Activated CD8-positive, alpha-beta memory T cell treated with anti-CD3 and anti-CD28 coated beads, Interleukin-2, amount 10 ng/mL, durations not matched to agents 7 days and 5 days (primary cell): ENCODE measurements around the gene PLSCR3. TPM values are rescaled to one million over a fixed set of nuclear protein-coding genes. Genes with fewer than 3 reads are reported as not detected.

Source experiments
- ATAC-seq: fragments of 150-1000 bp; cut with Tn5 transposase; one replicate; pipeline ENCODE4 v1.10.0; 2021; ENCODE audit warnings: moderate library complexity
- CTCF ChIA-PET: fragments of 350-600 bp; sonication (Branson Sonifier 250); formaldehyde crosslinking; loops from one replicate; lab custom pipeline; 2021; ENCODE audit warnings: antibody characterized with exemption; lab: Charles Lee
- DNase-seq: peaks from one replicate; pipeline ENCODE4 v3.0.0-alpha.2; 2020
- H3K27ac Mint-ChIP-seq: one replicate; pipeline ENCODE4 v1.8.0; 2021; ENCODE audit warnings: mild to moderate bottlenecking, mixed read lengths
- H3K27me3 Mint-ChIP-seq: one replicate; pipeline ENCODE4 v1.8.0; 2021; ENCODE audit warnings: mixed read lengths
- H3K36me3 Mint-ChIP-seq: one replicate; pipeline ENCODE4 v1.8.0; 2021; ENCODE audit warnings: mild to moderate bottlenecking, mixed read lengths
- H3K4me1 Mint-ChIP-seq: one replicate; pipeline ENCODE4 v1.8.0; 2021; ENCODE audit warnings: mixed read lengths
- H3K4me3 Mint-ChIP-seq: one replicate; pipeline ENCODE4 v1.8.0; 2021; ENCODE audit warnings: mild to moderate bottlenecking, moderate library complexity, mixed read lengths
- H3K9me3 Mint-ChIP-seq: one replicate; pipeline ENCODE4 v1.8.0; 2022; ENCODE audit warnings: low read depth, mixed read lengths
- total RNA-seq, 2 experiments: library from RNA; stranded (reverse); gene quantifications; one replicate each; pipeline ENCODE4 v1.2.3, GENCODE V29; 2021

PLSCR3 gene
- total RNA-seq, 2 experiments from 2014 or later = 65.5 to 74.2 TPM

- Mint-ChIP-seq H3K4me3 (no peak overlapping the region), H3K4me1 (no peaks in the 10 kb centered on the region), H3K27me3 (no peaks in the 10 kb centered on the region), H3K9me3 (no peaks in the 10 kb centered on the region), H3K27ac (no peak overlapping the region), H3K36me3 (no peaks in the 10 kb centered on the region)
- no peak for DNase-seq
- CTCF ChIA-PET = interaction anchor here (1.1 to 3.6 kb wide), 4 partner anchors 16 to 124 kb away, joined by 3 to 13 read pairs (median 4); partner anchors contain the start of gene CHRNB1
- ATAC-seq = no peak
Measured at GRCh38 chr17:7421186-7421585, 26.9 kb upstream of the PLSCR3 start.

- no peak within 1 kb of the TSS for H3K27ac Mint-ChIP-seq
- H3K27me3 Mint-ChIP-seq = no peaks in the 10 kb centered on the region
Measured at GRCh38 chr17:7419819-7420610, 25.7 kb upstream of the PLSCR3 start, which contains the start of gene SPEM1. Gene SPEM1 (plus strand): TSS chr17:7420324. CDS start chr17:7420385, 61 bp downstream.

GRCh38 chr17:7418472-7419152 lies 24.3 kb upstream of the PLSCR3 start:
- Mint-ChIP-seq H3K27me3 (no peaks in the 10 kb centered on the region), H3K36me3 (no peaks in the 10 kb centered on the region), H3K4me3 (no peak overlapping the region), H3K9me3 (no peaks in the 10 kb centered on the region), H3K27ac (no peak overlapping the region), H3K4me1 (no peaks in the 10 kb centered on the region)
- ATAC-seq (no peak), DNase-seq (no peak)
- CTCF ChIA-PET = interaction anchor here (3.6 kb wide), 1 partner anchor 62 kb away, joined by 13 read pairs; no protein-coding TSS in a partner anchor

More at GRCh38 chr17:7419819-7420610, 25.7 kb upstream of the PLSCR3 start, which contains the start of gene SPEM1:
- Mint-ChIP-seq H3K4me1 (no peaks in the 10 kb centered on the region), H3K36me3 (no peaks in the 10 kb centered on the region), H3K9me3 (no peaks in the 10 kb centered on the region), H3K4me3 (no peak within 1 kb of the TSS)
- CTCF ChIA-PET = interaction anchor here (1.1 to 3.6 kb wide), 3 partner anchors 17 to 64 kb away, joined by 3 to 13 read pairs (median 5); partner anchors contain the start of gene CHRNB1
- no peak for DNase-seq
- no peak for ATAC-seq

GRCh38 chr17:7417056-7417655 lies 22.8 kb upstream of the PLSCR3 start:
- Mint-ChIP-seq H3K4me3 (no peak overlapping the region), H3K27ac (no peak overlapping the region), H3K4me1 (no peaks in the 10 kb centered on the region), H3K27me3 (no peaks in the 10 kb centered on the region), H3K9me3 (no peaks in the 10 kb centered on the region), H3K36me3 (no peaks in the 10 kb centered on the region)
- ATAC-seq (no peak), DNase-seq (no peak)
- CTCF ChIA-PET = interaction anchor here (2.1 kb wide), 1 partner anchor 61 kb away, joined by 7 read pairs; no protein-coding TSS in a partner anchor

GRCh38 chr17:7416323-7416722 lies 22.0 kb upstream of the PLSCR3 start:
- no peaks in the 10 kb centered on the region for H3K9me3 Mint-ChIP-seq
- DNase-seq = no peak
- H3K36me3 Mint-ChIP-seq = no peaks in the 10 kb centered on the region
- H3K4me3 Mint-ChIP-seq = no peak overlapping the region
- no peak for ATAC-seq
- CTCF ChIA-PET = interaction anchor here (2.1 kb wide), 1 partner anchor 60 kb away, joined by 7 read pairs; no protein-coding TSS in a partner anchor
- H3K27ac Mint-ChIP-seq = no peak overlapping the region
- H3K4me1 Mint-ChIP-seq = no peaks in the 10 kb centered on the region
- H3K27me3 Mint-ChIP-seq = no peaks in the 10 kb centered on the region

- no peaks in the 10 kb centered on the region for H3K9me3 Mint-ChIP-seq
- H3K4me1 Mint-ChIP-seq = no peaks in the 10 kb centered on the region
- no peak overlapping the region for H3K4me3 Mint-ChIP-seq
- DNase-seq = no peak
- CTCF ChIA-PET = interaction anchor here (2.1 kb wide), 1 partner anchor 60 kb away, joined by 7 read pairs; no protein-coding TSS in a partner anchor
- no peaks in the 10 kb centered on the region for H3K36me3 Mint-ChIP-seq
- no peak for ATAC-seq
- H3K27ac Mint-ChIP-seq = no peak overlapping the region
- no peaks in the 10 kb centered on the region for H3K27me3 Mint-ChIP-seq
Measured at GRCh38 chr17:7415784-7416183, 21.5 kb upstream of the PLSCR3 start.

- Mint-ChIP-seq H3K9me3 (no peaks in the 10 kb centered on the region), H3K27ac (no peak overlapping the region), H3K4me3 (no peak overlapping the region), H3K36me3 (no peaks in the 10 kb centered on the region), H3K4me1 (no peaks in the 10 kb centered on the region), H3K27me3 (no peaks in the 10 kb centered on the region)
- DNase-seq (no peak), ATAC-seq (no peak)
- CTCF ChIA-PET = interaction anchor here (2.1 kb wide), 1 partner anchor 59 kb away, joined by 7 read pairs; no protein-coding TSS in a partner anchor
Measured at GRCh38 chr17:7414837-7415236, 20.5 kb upstream of the PLSCR3 start.

- DNase-seq (no peak), ATAC-seq (no peak)
- Mint-ChIP-seq H3K4me3 (no peak overlapping the region), H3K36me3 (no peaks in the 10 kb centered on the region), H3K4me1 (no peaks in the 10 kb centered on the region), H3K27ac (no peak overlapping the region), H3K9me3 (no peaks in the 10 kb centered on the region), H3K27me3 (no peaks in the 10 kb centered on the region)
- CTCF ChIA-PET = interaction anchor here (1.2 to 1.5 kb wide), 2 partner anchors 10 to 12 kb away, joined by 3 to 4 read pairs; partner anchors contain the start of gene SPEM2
Measured at GRCh38 chr17:7413346-7413985, 19.1 kb upstream of the PLSCR3 start.

- Mint-ChIP-seq H3K9me3 (no peaks in the 10 kb centered on the region), H3K27me3 (no peaks in the 10 kb centered on the region), H3K36me3 (no peaks in the 10 kb centered on the region), H3K4me1 (peaks cover 4% of the 10 kb centered on the region), H3K4me3 (no peak overlapping the region), H3K27ac (no peak overlapping the region)
- DNase-seq (no peak), ATAC-seq (no peak)
- CTCF ChIA-PET = no interaction called here
Measured at GRCh38 chr17:7411427-7411750, 17.1 kb upstream of the PLSCR3 start.

GRCh38 chr17:7410634-7411426 lies 16.5 kb upstream of the PLSCR3 start:
- Mint-ChIP-seq H3K27me3 (peaks cover 5% of the 10 kb centered on the region), H3K36me3 (no peaks in the 10 kb centered on the region), H3K9me3 (no peaks in the 10 kb centered on the region), H3K4me3 (no peak overlapping the region), H3K27ac (no peak overlapping the region), H3K4me1 (peaks cover 4% of the 10 kb centered on the region)
- DNase-seq (no peak), ATAC-seq (no peak)
- CTCF ChIA-PET = interaction anchor here (1.4 kb wide), 1 partner anchor 26 kb away, joined by 4 read pairs; no protein-coding TSS in a partner anchor

- CTCF ChIA-PET = interaction anchor here (1.4 kb wide), 1 partner anchor 27 kb away, joined by 4 read pairs; no protein-coding TSS in a partner anchor
- H3K4me3 Mint-ChIP-seq = no peak overlapping the region
- DNase-seq (no peak), ATAC-seq (no peak)
- H3K36me3 Mint-ChIP-seq = no peaks in the 10 kb centered on the region
- H3K4me1 Mint-ChIP-seq = peaks cover 6% of the 10 kb centered on the region
- H3K27ac Mint-ChIP-seq = no peak overlapping the region
- no peaks in the 10 kb centered on the region for H3K9me3 Mint-ChIP-seq
- H3K27me3 Mint-ChIP-seq = peaks cover 9% of the 10 kb centered on the region
Measured at GRCh38 chr17:7409716-7410115, 15.4 kb upstream of the PLSCR3 start.

GRCh38 chr17:7408863-7409262 lies 14.5 kb upstream of the PLSCR3 start:
- ATAC-seq (no peak), DNase-seq (no peak)
- no peak overlapping the region for H3K27ac Mint-ChIP-seq
- H3K4me1 Mint-ChIP-seq = peaks cover 6% of the 10 kb centered on the region
- CTCF ChIA-PET = no interaction called here
- peaks cover 9% of the 10 kb centered on the region for H3K27me3 Mint-ChIP-seq
- H3K4me3 Mint-ChIP-seq = no peak overlapping the region
- no peaks in the 10 kb centered on the region for H3K9me3 Mint-ChIP-seq
- no peaks in the 10 kb centered on the region for H3K36me3 Mint-ChIP-seq
